NCI-H82 treated with DMSO at 0.1 percent for 48 hours (cell line): ENCODE results near the gene RNGTT.

Source experiments
- DNase-seq: peaks from one replicate; lab custom pipeline; 2025; ENCODE audit not compliant: unreplicated experiment; lab: John Stamatoyannopoulos, UW

The RNGTT gene

GRCh38 chr6:88669475-88669874 lies 293.9 kb downstream of the RNGTT start:
- no peak for DNase-seq

GRCh38 chr6:88666901-88667300 lies 296.5 kb downstream of the RNGTT start:
- no peak for DNase-seq

GRCh38 chr6:88665131-88665530 lies 298.3 kb downstream of the RNGTT start:
- DNase-seq = no peak

GRCh38 chr6:88663801-88664200 lies 299.6 kb downstream of the RNGTT start:
- no peak for DNase-seq

GRCh38 chr6:88662653-88663174 lies 300.7 kb downstream of the RNGTT start:
- no peak for DNase-seq

GRCh38 chr6:88662163-88662580 lies 301.2 kb downstream of the RNGTT start:
- no peak for DNase-seq

- DNase-seq = no peak
These were observed 302.3 kb downstream of the RNGTT start for GRCh38 chr6:88661136-88661535.

- DNase-seq = no peak
These were observed 307.8 kb downstream of the RNGTT start for GRCh38 chr6:88655586-88655985.

- no peak for DNase-seq
These were observed 309.5 kb downstream of the RNGTT start for GRCh38 chr6:88653936-88654335.

- no peak for DNase-seq
These were observed 312.0 kb downstream of the RNGTT start for GRCh38 chr6:88651400-88651799.

GRCh38 chr6:88650979-88651378 lies 312.4 kb downstream of the RNGTT start:
- no peak for DNase-seq

GRCh38 chr6:88650029-88650619 lies 313.3 kb downstream of the RNGTT start:
- DNase-seq = no peak

GRCh38 chr6:88641178-88641903 lies 322.1 kb downstream of the RNGTT start:
- DNase-seq = no peak

- DNase-seq = no peak
These were observed 325.5 kb downstream of the RNGTT start for GRCh38 chr6:88637761-88638545.

- DNase-seq = no peak
These were observed 326.5 kb downstream of the RNGTT start for GRCh38 chr6:88636871-88637270.

- no peak for DNase-seq
These were observed 329.6 kb downstream of the RNGTT start for GRCh38 chr6:88633782-88634181.

- no peak for DNase-seq
These were observed 331.6 kb downstream of the RNGTT start for GRCh38 chr6:88631830-88632229.

GRCh38 chr6:88629838-88630494 lies 333.5 kb downstream of the RNGTT start:
- DNase-seq = peak; percentile 28

- DNase-seq = no peak
These were observed 337.0 kb downstream of the RNGTT start for GRCh38 chr6:88626460-88626859.

GRCh38 chr6:88623531-88623930 lies 339.9 kb downstream of the RNGTT start:
- DNase-seq = no peak

GRCh38 chr6:88619951-88620350 lies 343.5 kb downstream of the RNGTT start:
- DNase-seq = no peak
